Measurements from ENCODE around the gene MARK3. TPM values are rescaled to one million over a fixed set of nuclear protein-coding genes. Genes with fewer than 3 reads are reported as not detected.

The MARK3 gene
- total RNA-seq, 1 donor = 79.5 TPM

DNA sequence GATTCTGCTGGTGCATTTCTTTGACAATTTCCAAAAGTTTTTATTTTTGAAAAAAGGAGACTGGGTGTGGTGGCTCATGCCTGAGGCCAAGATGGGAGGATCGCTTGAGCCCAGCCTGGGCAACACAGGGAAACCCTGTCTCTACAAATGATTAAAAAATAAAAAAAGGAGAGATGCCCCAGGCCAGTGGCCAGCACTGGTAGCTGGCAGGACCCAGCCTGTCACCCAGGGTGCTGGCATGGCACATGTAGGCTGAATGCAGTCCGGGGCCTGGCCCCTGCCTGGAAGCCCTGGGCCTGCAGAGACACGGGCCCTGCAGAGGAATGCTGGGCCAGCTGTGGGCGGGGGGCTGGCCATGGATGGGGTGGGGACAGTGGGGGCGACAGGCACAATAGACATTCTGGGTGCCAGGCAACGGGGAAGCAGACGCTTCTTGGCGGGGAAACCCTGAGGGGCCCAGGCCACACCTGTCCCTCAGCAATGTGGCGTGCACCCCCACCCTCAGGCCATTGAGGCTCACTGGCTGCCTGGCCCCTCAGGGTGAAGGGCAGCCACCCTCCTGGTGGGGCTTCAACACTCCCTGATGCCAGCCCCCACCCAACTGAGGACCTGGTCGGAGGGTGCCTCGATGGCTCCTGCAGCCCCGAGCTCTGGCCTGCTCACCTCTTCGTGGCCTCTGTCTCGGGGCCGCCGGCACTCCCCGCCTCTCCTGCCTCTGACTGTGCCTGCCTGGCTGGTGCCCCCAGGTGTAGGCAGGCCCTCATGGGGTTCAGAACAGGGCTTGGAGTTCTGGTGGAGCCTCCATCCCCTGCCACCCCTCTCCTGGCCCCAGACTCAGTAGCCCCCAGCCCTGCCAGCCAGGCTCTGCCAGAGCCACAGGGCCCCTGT is 155.8 kb downstream of the MARK3 start:
- DNase-seq (ENCODE audit: low read depth) = no peak
- TF ChIP-seq, protein P1, sequence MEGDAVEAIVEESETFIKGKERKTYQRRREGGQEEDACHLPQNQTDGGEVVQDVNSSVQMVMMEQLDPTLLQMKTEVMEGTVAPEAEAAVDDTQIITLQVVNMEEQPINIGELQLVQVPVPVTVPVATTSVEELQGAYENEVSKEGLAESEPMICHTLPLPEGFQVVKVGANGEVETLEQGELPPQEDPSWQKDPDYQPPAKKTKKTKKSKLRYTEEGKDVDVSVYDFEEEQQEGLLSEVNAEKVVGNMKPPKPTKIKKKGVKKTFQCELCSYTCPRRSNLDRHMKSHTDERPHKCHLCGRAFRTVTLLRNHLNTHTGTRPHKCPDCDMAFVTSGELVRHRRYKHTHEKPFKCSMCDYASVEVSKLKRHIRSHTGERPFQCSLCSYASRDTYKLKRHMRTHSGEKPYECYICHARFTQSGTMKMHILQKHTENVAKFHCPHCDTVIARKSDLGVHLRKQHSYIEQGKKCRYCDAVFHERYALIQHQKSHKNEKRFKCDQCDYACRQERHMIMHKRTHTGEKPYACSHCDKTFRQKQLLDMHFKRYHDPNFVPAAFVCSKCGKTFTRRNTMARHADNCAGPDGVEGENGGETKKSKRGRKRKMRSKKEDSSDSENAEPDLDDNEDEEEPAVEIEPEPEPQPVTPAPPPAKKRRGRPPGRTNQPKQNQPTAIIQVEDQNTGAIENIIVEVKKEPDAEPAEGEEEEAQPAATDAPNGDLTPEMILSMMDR (IDR thresholded peaks at IDR 0.05; ENCODE audit: insufficient read depth, low read length) = no peak
- no peak overlapping the region for H3K4me3 ChIP-seq (ENCODE audit: low read depth, low read length)

DNA sequence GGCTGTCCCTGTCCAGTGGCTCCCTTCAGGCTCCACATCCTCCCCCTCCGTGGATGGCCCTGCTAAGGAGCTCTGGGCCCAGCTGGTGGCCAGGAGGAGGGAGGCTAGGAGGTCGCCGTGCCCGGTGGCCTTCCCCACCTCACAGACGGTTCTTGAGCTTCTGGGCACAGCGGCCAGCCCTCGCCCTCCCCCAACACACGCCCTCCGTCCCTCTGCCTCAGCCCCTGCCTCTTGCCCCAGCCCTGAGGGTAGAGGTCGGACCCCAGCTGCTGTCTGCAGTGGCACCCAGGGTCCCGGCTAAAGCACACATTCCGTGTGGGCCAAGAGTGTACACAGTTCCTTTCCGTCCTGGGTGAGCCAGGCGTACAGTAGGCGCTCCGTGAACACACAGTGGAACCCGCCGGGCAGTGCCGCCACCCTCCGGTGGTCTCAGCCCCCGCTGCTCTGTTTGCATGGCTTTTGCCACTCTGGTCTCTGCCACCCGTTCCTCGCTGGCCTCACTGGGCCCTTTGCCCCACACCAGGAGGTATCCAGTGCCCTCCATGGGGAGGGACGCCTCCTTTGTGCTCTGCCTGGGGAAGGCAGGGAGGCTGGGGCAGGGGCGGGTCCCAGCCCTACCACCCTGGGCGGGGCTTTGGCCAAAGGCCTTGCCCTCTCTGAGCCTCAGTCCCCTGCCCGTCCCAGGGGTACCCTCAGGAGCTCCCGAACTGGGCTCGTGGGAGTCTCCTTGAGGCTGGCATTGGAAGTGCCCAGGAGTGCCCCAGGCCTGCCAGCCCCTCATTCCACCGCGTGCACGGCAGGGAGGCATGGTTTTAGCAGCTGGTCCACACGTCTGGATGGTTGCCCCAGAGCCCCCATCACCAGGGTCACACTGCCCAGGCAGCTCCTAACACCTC is 156.7 kb downstream of the MARK3 start:
- TF ChIP-seq, protein P1 (IDR thresholded peaks at IDR 0.05; ENCODE audit: insufficient read depth, low read length) = no peak
- H3K4me3 ChIP-seq (ENCODE audit: low read depth, low read length) = no peak overlapping the region
- DNase-seq (ENCODE audit: low read depth) = no peak

DNA sequence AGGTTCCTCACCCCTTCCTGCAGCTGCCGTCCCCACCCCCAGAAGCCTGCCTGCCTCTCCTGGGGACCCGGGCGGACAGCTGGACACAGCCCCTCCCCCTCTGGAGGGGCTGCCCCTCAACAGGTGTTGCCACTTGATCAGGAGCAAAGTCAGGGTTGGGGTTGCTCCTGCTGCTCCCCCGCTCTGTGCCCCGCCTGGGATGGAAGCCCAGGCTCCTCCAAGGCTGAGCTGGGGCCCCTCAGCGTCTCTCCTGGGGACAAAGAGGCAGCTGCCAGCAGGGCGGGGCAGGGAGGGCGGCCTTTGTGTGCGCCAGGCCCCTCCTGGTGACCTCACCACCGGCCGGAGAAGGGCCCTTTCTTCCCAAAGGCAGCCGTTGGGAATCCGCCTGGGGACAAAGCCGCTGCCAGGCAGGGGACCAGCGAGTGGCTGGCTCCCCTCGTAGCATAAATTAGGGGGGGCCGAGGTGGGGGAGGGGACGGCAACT is 157.4 kb downstream of the MARK3 start:
- no peak overlapping the region for H3K4me3 ChIP-seq (ENCODE audit: low read depth, low read length)
- DNase-seq (ENCODE audit: low read depth) = no peak
- TF ChIP-seq, protein P1 (IDR thresholded peaks at IDR 0.05; ENCODE audit: insufficient read depth, low read length) = no peak

DNA sequence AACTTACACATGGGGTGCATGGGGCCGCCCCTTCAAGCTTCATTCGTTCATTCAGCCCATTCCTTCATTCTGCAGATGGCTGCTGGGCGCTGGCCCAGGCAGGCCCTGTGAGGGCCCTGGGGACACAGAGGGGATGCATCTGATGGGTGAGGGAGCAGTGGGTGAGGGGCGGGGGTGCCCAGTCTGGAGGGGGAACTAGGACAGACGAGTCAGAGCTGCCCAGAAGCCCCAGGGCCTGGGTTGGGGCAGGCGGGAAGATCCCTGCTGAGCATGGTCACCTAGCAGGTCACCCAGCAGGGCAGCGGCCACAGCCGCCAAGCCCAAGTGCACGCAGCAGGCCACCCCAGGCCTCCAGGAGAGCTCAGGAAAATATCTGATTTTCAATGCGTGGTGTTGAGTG is 157.9 kb downstream of the MARK3 start:
- TF ChIP-seq, protein P1 (IDR thresholded peaks at IDR 0.05; ENCODE audit: insufficient read depth, low read length) = no peak
- H3K4me3 ChIP-seq (ENCODE audit: low read depth, low read length) = no peak overlapping the region
- DNase-seq (ENCODE audit: low read depth) = no peak

DNA sequence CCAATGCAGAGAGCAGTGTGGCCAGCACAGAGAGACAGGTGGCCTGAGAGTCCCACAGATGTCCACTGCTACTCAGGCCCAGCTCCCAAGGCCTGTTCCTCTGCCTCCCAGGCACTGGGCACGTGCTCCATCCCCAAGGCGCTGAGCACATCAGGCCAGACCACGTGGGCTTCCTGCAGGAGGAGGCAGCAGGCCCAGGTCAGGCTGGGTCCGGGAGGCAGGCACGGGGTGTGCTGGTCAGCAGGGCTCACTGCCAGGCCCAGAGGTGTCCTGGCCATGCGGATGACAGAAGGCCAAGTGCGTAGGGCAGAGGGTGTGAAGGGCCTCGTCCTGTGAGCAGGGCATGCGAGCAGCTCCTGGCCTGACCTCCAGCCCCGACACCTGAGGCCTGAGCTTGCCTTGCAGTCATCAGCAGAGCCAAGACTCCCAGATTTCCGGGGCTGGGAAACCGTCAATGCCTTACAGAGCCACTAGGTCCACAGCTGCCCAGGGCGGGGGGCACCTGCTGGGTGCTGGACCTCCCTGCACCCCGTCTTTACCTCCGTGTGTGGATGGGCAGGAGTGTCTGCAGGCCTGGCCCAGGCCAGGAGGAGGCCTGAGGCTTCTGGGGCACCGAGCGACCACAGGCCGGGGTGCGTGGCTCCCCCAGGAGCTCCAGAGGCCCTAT is 158.6 kb downstream of the MARK3 start:
- no peak for DNase-seq (ENCODE audit: low read depth)
- TF ChIP-seq, protein P1 (IDR thresholded peaks at IDR 0.05; ENCODE audit: insufficient read depth, low read length) = no peak
- H3K4me3 ChIP-seq (ENCODE audit: low read depth, low read length) = no peak overlapping the region
